OCI-LY7 (cell line): ENCODE measurements around the gene ARAP3. TPM values are rescaled to one million over a fixed set of nuclear protein-coding genes. Genes with fewer than 3 reads are reported as not detected.

Experiments used
- BruUV-seq: library from RNA; stranded (reverse); fragments of 400-500 nt; replicated peaks from 2 replicates; lab custom pipeline; 2021; lab: Mats Ljungman, UMichigan
- CTCF ChIA-PET: fragments of 300-600 bp; sonication (Branson Sonifier 250); formaldehyde crosslinking; loops from one replicate; lab custom pipeline; 2022; ENCODE audit warnings: antibody characterized with exemption; ENCODE audit not compliant: unreplicated experiment; lab: Charles Lee
- POLR2A ChIA-PET: fragments of 300-600 bp; sonication (Branson Sonifier 250); formaldehyde crosslinking; loops from one replicate; lab custom pipeline; 2022; ENCODE audit warnings: antibody characterized with exemption; lab: Charles Lee
- DNase-seq: peaks from one replicate; pipeline ENCODE4 v3.0.0-alpha.2; 2015; ENCODE audit warnings: low spot score
- H2AFZ ChIP-seq: fragments of 200-600 bp; sonication (generic), shearing (Covaris generic); 2 replicates; pipeline ENCODE4 v1.6.1; 2014; ENCODE audit warnings: mild to moderate bottlenecking, antibody characterized with exemption, low read length, moderate library complexity
- H3K27ac ChIP-seq: fragments of 200-600 bp; sonication (generic); 2 replicates; pipeline ENCODE4 v1.5.1; 2014; ENCODE audit warnings: mixed run types, low read depth, mild to moderate bottlenecking, moderate library complexity, low read length, inconsistent platforms; ENCODE audit not compliant: poor library complexity, severe bottlenecking
- H3K36me3 ChIP-seq: fragments of 200-600 bp; sonication (generic); 2 replicates; pipeline ENCODE4 v1.6.1; 2014; ENCODE audit warnings: mild to moderate bottlenecking, antibody characterized with exemption, low read length, moderate library complexity, mixed read lengths; ENCODE audit not compliant: insufficient read depth
- H3K4me1 ChIP-seq: fragments of 200-600 bp; sonication (generic); 2 replicates; pipeline ENCODE4 v1.5.1; 2014; ENCODE audit warnings: mild to moderate bottlenecking, low read length; ENCODE audit not compliant: insufficient read depth, poor library complexity, severe bottlenecking
- H3K4me2 ChIP-seq: fragments of 200-600 bp; sonication (generic); 2 replicates; pipeline ENCODE4 v1.6.1; 2014; ENCODE audit warnings: mild to moderate bottlenecking, low read length
- H3K4me3 ChIP-seq: fragments of 200-600 bp; sonication (generic); 2 replicates; pipeline ENCODE4 v1.5.1; 2014; ENCODE audit warnings: mild to moderate bottlenecking, low read depth, low read length; ENCODE audit not compliant: poor library complexity, severe bottlenecking
- H3K79me2 ChIP-seq: fragments of 200-600 bp; sonication (generic); 2 replicates; pipeline ENCODE4 v1.6.1; 2016; ENCODE audit warnings: low read depth, mild to moderate bottlenecking, low read length, moderate library complexity, mixed read lengths; ENCODE audit not compliant: insufficient read depth
- H3K9me2 ChIP-seq: fragments of 200-600 bp; sonication (generic); 2 replicates; pipeline ENCODE4 v1.6.1; 2016; ENCODE audit warnings: mild to moderate bottlenecking, low read length, mixed read lengths; ENCODE audit not compliant: insufficient read depth
- H3K9me3 ChIP-seq: fragments of 200-600 bp; sonication (generic); 2 replicates; pipeline ENCODE4 v1.6.1; 2014; ENCODE audit warnings: mild to moderate bottlenecking, mixed run types, low read length, mixed read lengths
- H4K20me1 ChIP-seq: fragments of 200-600 bp; sonication (generic); 2 replicates; pipeline ENCODE4 v1.6.1; 2014; ENCODE audit warnings: mild to moderate bottlenecking, antibody characterized with exemption, low read length, moderate library complexity, mixed read lengths; ENCODE audit not compliant: insufficient read depth
- CTCF ChIP-seq: fragments of 200-600 bp; sonication (generic); conservative IDR thresholded peaks from 2 replicates; pipeline ENCODE4 v1.5.1; 2014; ENCODE audit warnings: mild to moderate bottlenecking, antibody characterized with exemption, low read length, moderate library complexity, mixed read lengths
- EZH2phosphoT487 ChIP-seq: fragments of 200-600 bp; sonication (generic); IDR thresholded peaks from 2 replicates; pipeline ENCODE4 v1.6.1; 2018; ENCODE audit warnings: low read depth, borderline replicate concordance, mild to moderate bottlenecking, mixed run types, antibody characterized with exemption, low read length, moderate library complexity, mixed read lengths
- intact Hi-C: fragments of 100-400 bp; cut with micrococcal nuclease; formaldehyde crosslinking; loops from one replicate; pipeline ENCODE4 v1.10.0; 2022; ENCODE audit not compliant: unreplicated experiment
- total RNA-seq, 2 experiments: library from RNA; depleted of rRNA in 1 of 2; stranded (reverse); fragments of >200 nt in 1 of 2; shearing (Covaris generic) in 1 of 2; gene quantifications; 2 replicates each; pipeline ENCODE4 v1.2.3, GENCODE V29; 2014 to 2022

ARAP3 gene
- total RNA-seq, 2 experiments from 2014 or later, result not detected

- intact Hi-C loops, result no loop called here
- peak overlapping the region; percentile 73 for H3K4me2 ChIP-seq
- peak; percentile 20 for DNase-seq
Observed at GRCh38 chr5:141633871-141634561, 48.0 kb downstream of the ARAP3 start.

DNA sequence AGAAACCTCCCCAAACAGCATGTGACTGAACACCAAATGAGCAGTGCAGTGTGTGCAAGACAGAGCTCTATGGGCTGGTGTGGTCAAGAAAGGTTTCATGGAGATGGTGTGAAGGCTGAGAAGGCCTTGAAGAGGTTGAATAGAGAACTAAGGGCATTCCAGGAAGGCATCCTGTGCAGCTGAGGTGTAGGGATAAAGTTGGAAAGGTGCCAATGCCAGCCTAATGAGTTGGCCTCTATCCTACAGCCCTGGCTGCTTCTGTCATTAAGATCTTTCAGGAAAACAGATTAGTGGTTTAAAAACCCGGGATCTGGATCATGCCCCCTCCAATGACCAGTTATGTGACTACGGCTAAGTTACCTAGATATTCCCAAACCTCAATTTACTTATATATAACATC is 49.4 kb downstream of the ARAP3 start:
- Histone ChIP-seq H3K9me3 (no peaks in the 10 kb centered on the region), H3K9me2 (no peaks in the 10 kb centered on the region), H3K4me3 (no peak overlapping the region), H3K36me3 (peaks cover 64% of the 10 kb centered on the region), H2AFZ (no peak overlapping the region), H3K27ac (no peak overlapping the region), H4K20me1 (peaks cover 5% of the 10 kb centered on the region), H3K4me2 (no peak overlapping the region), H3K79me2 (peaks cover 43% of the 10 kb centered on the region), H3K4me1 (peaks cover 23% of the 10 kb centered on the region)
- BruUV-seq, result no TSS peak
- no peak for TF ChIP-seq EZH2phosphoT487
- no peak for DNase-seq
- POLR2A ChIA-PET, result interaction anchor here (0.6 to 8.6 kb wide), 5 partner anchors 10 to 936 kb away, joined by 3 to 101 read pairs (median 3); partner anchors contain the start of gene DIAPH1
- CTCF ChIA-PET, result no interaction called here
- intact Hi-C loops, result no loop called here

More at GRCh38 chr5:141633871-141634561, 48.0 kb downstream of the ARAP3 start:
- ChIA-PET CTCF (interaction anchor here (1.1 kb wide), 1 partner anchor 15 kb away, joined by 6 read pairs; the partner anchor contains the start of gene DIAPH1), POLR2A (interaction anchor here (0.5 to 8.6 kb wide), 12 partner anchors 9 to 304 kb away, joined by 3 to 101 read pairs (median 4); partner anchors contain the start of genes DIAPH1, FCHSD1 and PCDHGA1)
- H3K4me1 ChIP-seq, result peaks cover 32% of the 10 kb centered on the region
- peaks cover 5% of the 10 kb centered on the region for H4K20me1 ChIP-seq
- H3K27ac ChIP-seq, result no peak overlapping the region
- TF ChIP-seq CTCF, result no peak
- no peak for TF ChIP-seq EZH2phosphoT487
- H3K9me3 ChIP-seq, result no peaks in the 10 kb centered on the region
- no peak overlapping the region for H2AFZ ChIP-seq
- H3K9me2 ChIP-seq, result no peaks in the 10 kb centered on the region
- peaks cover 50% of the 10 kb centered on the region for H3K79me2 ChIP-seq
- peaks cover 58% of the 10 kb centered on the region for H3K36me3 ChIP-seq
- TSS peak; percentile 47 for BruUV-seq
- H3K4me3 ChIP-seq, result peak overlapping the region; percentile 13

DNA sequence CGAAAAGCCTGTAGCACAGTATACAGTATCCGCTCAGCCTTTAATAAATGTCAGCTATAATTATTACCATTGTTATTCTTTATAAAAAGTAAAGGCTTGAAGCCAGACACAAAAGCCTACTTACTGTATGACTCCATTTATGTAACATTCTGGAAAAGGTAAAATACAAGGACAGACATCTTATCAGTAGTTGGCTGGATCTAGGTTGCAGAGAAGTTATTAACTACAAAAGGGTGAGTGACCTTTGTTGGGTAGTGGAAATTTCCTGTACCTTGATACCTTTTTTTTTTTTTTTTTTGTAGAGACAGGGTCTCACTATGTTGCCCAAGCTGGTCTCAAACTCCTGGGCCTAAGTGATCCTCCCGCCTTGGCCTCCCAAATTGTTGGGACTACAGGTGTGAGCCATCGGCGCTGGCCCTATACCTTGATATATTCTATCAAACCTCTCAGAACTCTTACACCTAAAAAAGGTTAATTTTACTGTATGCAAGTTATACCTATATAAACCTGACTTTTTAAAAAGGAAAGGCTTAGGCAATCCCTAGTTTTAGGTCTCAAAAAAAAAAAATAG is 51.4 kb downstream of the ARAP3 start:
- no TSS peak for BruUV-seq
- DNase-seq, result no peak
- Histone ChIP-seq H3K4me3 (no peak overlapping the region), H3K79me2 (peaks cover 33% of the 10 kb centered on the region), H3K9me2 (no peaks in the 10 kb centered on the region), H3K36me3 (peaks cover 81% of the 10 kb centered on the region), H4K20me1 (no peaks in the 10 kb centered on the region; the same call in 1 of the 2 replicates), H3K27ac (no peak overlapping the region), H3K4me1 (peaks cover 20% of the 10 kb centered on the region), H2AFZ (no peak overlapping the region), H3K9me3 (no peaks in the 10 kb centered on the region), H3K4me2 (no peak overlapping the region)
- ChIA-PET CTCF (interaction anchor here (1.3 kb wide), 1 partner anchor 11 kb away, joined by 3 read pairs; no protein-coding TSS in a partner anchor), POLR2A (interaction anchor here (0.6 to 8.6 kb wide), 6 partner anchors 8 to 215 kb away, joined by 3 to 101 read pairs (median 4); partner anchors contain the start of gene DIAPH1)
- intact Hi-C loops, result no loop called here
- no peak for TF ChIP-seq CTCF
- no peak for TF ChIP-seq EZH2phosphoT487
